Right lobe of liver (tissue), 4 donors: ENCODE results near the gene PSMG3.

ENCODE experiments used
- CTCF ChIP-seq, 4 donors: fragments of 200-600 bp in 3 of 4; fragments of 450-650 bp in 1 of 4; IDR thresholded peaks; one replicate each; pipeline versions ENCODE4 v1.5.1 to v1.8.0; 2016 to 2022; ENCODE audit warnings: antibody characterized with exemption in 4 of 4, mild to moderate bottlenecking in 2 of 4
- POLR2A ChIP-seq: fragments of 450-650 bp; IDR thresholded peaks from one replicate; pipeline ENCODE4 v1.6.1; 2017; ENCODE audit warnings: antibody characterized with exemption, mild to moderate bottlenecking
- donor health status: DM: no; HTN: no; CAD: no.
- donor health status: DM: no; HTN: no; CAD: no.
- donor health status: DM: no; HTN: yes; CAD: no.

DNA sequence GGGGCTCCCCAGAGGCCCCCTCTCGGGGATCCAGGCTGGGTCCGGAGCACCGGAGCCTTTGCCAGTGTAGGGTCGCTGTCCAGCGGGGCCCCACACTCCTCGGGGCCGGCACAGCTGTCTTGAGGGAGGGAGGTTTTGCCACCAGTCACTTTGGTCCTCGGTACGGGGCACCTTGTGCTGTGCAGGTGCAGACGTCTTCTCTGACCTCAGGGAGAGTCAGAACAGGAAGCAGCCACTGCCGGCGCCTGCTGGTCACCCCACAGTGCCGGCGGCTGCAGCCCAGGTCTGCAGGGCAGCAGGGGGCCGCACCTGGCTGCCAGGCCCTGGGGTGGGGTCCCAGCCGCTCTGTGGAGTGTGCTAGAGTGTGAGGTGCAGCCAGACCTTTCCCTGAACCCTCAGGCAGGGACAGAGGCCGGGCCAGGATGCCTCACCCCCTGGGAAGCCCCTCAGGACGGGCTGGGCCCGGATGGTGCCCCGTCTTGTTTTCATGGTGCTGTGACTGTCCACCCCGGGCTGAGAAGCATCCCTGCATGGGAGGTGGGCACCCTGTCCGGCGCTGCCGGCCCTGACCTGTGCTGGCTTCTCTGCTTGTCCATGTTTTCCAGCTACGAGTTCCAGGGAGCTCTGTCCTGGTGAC, 31.2 kb downstream of the PSMG3 start:
- no peak for TF ChIP-seq CTCF (IDR thresholded peaks at IDR 0.05)
- no peak for TF ChIP-seq POLR2A
